Stimulated activated CD8-positive, alpha-beta memory T cell treated with anti-CD3 and anti-CD28 coated beads, Interleukin-15, amount 100 ng/mL, for 24 hours (primary cell): Measurements from ENCODE around the gene TGFBI.

Experiments
- DNase-seq: peaks from one replicate; pipeline ENCODE4 v3.0.0-alpha.2; 2020; ENCODE audit warnings: low read depth

Gene TGFBI

GRCh38 chr5:136028782-136029742 lies at the start of gene TGFBI:
TGFBI (plus strand) TSS chr5:136028988; CDS start chr5:136029056, 68 bp downstream.
- DNase-seq, result no peak

GRCh38 chr5:135978993-135979392 lies 49.8 kb upstream of the TGFBI start:
- DNase-seq, result no peak

- no peak for DNase-seq
These were observed 49.3 kb upstream of the TGFBI start for GRCh38 chr5:135979510-135979909.

- no peak for DNase-seq
These were observed 48.2 kb upstream of the TGFBI start for GRCh38 chr5:135980620-135981019.

GRCh38 chr5:135985951-135986350 lies 42.8 kb upstream of the TGFBI start:
- DNase-seq, result no peak

GRCh38 chr5:135986401-135986800 lies 42.4 kb upstream of the TGFBI start:
- no peak for DNase-seq

- no peak for DNase-seq
These were observed 41.8 kb upstream of the TGFBI start for GRCh38 chr5:135986891-135987401.

GRCh38 chr5:135988546-135988945 lies 40.2 kb upstream of the TGFBI start:
- DNase-seq, result no peak

- no peak for DNase-seq
These were observed 39.1 kb upstream of the TGFBI start for GRCh38 chr5:135989686-135990085.

GRCh38 chr5:135990528-135991255 lies 38.1 kb upstream of the TGFBI start:
- no peak for DNase-seq

- DNase-seq, result no peak
These were observed 37.4 kb upstream of the TGFBI start for GRCh38 chr5:135991429-135991828.

GRCh38 chr5:135993335-135993879 lies 35.4 kb upstream of the TGFBI start:
- no peak for DNase-seq

GRCh38 chr5:135993880-135994636 lies 34.7 kb upstream of the TGFBI start:
- DNase-seq, result no peak

- DNase-seq, result no peak
These were observed 32.8 kb upstream of the TGFBI start for GRCh38 chr5:135995976-135996375.

- no peak for DNase-seq
These were observed 32.2 kb upstream of the TGFBI start for GRCh38 chr5:135996611-135997010.

- DNase-seq, result no peak
These were observed 31.0 kb upstream of the TGFBI start for GRCh38 chr5:135997673-135998335.

- no peak for DNase-seq
These were observed 29.9 kb upstream of the TGFBI start for GRCh38 chr5:135998889-135999288.

GRCh38 chr5:135999406-136000139 lies 29.2 kb upstream of the TGFBI start:
- DNase-seq, result no peak

- DNase-seq, result no peak
These were observed 28.6 kb upstream of the TGFBI start for GRCh38 chr5:136000147-136000546.

- DNase-seq, result no peak
These were observed 27.9 kb upstream of the TGFBI start for GRCh38 chr5:136000932-136001331.
